ENCODE data around the gene TGM1. TPM values are rescaled to one million over a fixed set of nuclear protein-coding genes. Genes with fewer than 3 reads are reported as not detected.

Gene TGM1
- total RNA-seq, 1 donor from 2014 or later, result 5.9 TPM

DNA sequence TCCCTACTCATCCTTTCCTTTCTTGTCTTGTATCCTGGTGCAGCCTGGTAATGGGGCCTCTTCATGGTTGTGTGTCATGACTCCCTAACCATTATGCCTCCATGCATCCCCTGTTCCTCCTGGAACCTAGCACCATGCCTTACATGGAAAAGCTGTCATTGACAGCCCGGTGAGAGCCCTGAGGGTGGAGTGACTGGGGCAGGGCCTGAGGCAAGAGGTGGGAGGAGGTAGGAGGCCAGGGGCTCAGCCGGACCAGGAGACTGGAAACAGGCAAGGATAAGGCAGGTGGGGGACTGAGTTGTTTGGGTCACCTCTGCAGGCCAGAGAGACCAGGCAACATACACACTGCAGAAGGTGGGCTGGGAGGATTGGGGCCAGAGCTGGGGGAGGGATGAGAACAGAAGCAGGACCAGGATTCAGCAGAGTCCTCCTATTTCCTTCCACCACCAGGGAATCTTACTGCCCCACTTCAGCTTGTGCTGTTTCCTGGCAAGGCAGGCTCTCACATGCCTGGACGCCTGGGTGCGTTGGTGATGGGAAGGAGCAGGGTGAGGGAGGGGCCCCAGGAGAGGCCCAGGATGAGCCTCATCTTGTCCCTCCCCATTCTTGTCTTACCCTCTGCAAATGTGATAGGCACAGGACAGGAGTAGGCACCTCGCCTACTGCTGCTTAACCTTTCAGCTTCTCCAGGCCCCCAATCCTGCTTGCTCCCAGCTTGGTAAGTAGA lies 46.7 kb upstream of the TGM1 start, which contains the start of gene LTB4R2:
LTB4R2 (plus strand) TSS at position 603 of the 727 bp plus-strand sequence. CDS start 525 bp downstream, outside the sequence.
- H3K4me3 ChIP-seq, result peak within 1 kb of the TSS; percentile 73
- H3K4me1 ChIP-seq, result peaks cover 62% of the 10 kb centered on the region
- H3K27me3 ChIP-seq (ENCODE audit: low read depth), result no peaks in the 10 kb centered on the region
- peak within 1 kb of the TSS; percentile 92 for H3K27ac ChIP-seq
- TF ChIP-seq, protein P1, sequence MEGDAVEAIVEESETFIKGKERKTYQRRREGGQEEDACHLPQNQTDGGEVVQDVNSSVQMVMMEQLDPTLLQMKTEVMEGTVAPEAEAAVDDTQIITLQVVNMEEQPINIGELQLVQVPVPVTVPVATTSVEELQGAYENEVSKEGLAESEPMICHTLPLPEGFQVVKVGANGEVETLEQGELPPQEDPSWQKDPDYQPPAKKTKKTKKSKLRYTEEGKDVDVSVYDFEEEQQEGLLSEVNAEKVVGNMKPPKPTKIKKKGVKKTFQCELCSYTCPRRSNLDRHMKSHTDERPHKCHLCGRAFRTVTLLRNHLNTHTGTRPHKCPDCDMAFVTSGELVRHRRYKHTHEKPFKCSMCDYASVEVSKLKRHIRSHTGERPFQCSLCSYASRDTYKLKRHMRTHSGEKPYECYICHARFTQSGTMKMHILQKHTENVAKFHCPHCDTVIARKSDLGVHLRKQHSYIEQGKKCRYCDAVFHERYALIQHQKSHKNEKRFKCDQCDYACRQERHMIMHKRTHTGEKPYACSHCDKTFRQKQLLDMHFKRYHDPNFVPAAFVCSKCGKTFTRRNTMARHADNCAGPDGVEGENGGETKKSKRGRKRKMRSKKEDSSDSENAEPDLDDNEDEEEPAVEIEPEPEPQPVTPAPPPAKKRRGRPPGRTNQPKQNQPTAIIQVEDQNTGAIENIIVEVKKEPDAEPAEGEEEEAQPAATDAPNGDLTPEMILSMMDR (IDR thresholded peaks at IDR 0.05), result no peak
- peaks cover 30% of the 10 kb centered on the region for H3K36me3 ChIP-seq
- ATAC-seq (no peak), DNase-seq (peak; percentile 40)
- intact Hi-C loops (cut with DNase I), result no loop called here
- no peaks in the 10 kb centered on the region for H3K9me3 ChIP-seq

DNA sequence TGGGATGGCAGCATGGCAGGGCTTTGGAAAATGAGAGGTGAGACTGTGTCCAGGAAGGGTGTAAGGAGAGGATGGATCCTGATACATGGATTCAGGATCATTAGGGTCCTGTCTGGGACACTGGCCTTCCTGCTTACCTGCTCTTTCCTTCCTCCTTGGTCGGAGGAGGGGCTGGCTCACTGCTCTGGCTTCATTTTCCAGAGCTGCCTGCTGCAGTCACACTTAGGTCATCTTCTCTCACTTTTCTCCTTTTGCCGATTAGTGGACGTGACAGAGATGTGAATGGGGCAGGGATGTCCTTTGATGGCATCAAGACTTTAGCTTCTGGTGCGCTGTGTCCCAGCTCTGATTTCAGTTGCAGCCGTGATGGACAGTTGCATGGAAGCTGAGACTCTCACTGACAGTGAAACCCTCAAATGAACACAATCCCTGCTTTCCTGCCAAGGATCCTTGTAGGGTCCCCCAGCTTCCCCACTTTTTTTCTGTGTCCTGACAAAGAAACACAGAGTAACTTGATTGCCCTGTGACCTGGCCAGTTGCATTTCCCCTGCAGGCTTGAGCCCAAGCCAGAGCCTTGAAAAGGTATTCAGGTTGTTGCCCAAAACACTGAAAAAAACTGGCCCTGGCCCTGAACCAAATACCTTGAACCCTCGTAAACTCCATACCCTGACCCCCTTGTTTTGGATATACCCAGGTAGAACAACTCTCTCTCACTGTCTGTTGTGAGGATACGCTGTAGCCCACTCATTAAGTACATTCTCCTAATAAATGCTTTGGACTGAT lies 45.6 kb upstream of the TGM1 start:
- peak; percentile 3 for DNase-seq
- Histone ChIP-seq H3K27ac (no peak overlapping the region), H3K4me3 (no peak overlapping the region), H3K4me1 (peaks cover 51% of the 10 kb centered on the region), H3K27me3 (ENCODE audit: low read depth) (no peaks in the 10 kb centered on the region), H3K9me3 (no peaks in the 10 kb centered on the region), H3K36me3 (peaks cover 42% of the 10 kb centered on the region)
- TF ChIP-seq, protein P1 (IDR thresholded peaks at IDR 0.05), result no peak
- ATAC-seq, result no peak
- intact Hi-C loops (cut with DNase I), result no loop called here

DNA sequence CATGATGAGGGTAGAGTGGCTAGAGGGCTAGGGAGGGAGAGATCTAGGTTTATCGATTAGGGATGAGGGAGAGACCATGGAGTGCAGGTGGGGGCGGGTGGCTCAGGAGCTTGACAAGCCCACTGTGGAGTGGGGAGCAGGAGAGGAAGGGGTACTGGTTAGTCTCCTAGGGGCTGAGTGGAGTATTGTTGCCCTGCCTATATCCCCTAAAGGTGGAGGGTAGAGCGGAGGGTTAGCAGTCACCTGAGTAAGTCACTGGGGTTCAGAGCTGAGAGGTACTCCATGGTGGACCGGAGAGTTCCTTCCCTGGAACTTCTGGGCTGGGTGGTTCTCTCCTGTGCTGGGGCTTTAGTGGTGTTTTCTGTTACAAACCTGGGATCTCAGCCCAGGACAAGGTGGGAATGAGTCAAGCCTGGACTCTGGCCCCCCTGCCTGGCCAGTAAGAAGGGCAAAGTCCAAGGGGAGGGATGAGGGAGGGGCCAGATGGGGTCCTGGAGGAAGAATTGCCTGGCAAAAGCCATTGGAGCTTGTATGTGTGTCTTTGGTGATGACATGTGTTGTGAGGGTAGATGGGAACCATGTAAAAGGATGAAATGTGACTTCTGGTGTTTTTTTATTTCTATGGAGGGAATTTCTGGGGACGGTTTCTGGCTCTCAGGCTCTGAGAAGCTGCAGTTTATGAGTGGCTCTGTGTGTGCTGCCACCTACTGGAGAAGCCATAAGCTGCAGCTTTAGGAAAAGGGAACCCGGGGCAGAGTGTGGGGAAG lies 44.8 kb upstream of the TGM1 start, which contains the start of gene CIDEB:
CIDEB (minus strand) TSS at position 403 of the 767 bp plus-strand sequence; CDS start at position 284, 119 bp downstream.
- intact Hi-C loops (cut with DNase I), result no loop called here

DNA sequence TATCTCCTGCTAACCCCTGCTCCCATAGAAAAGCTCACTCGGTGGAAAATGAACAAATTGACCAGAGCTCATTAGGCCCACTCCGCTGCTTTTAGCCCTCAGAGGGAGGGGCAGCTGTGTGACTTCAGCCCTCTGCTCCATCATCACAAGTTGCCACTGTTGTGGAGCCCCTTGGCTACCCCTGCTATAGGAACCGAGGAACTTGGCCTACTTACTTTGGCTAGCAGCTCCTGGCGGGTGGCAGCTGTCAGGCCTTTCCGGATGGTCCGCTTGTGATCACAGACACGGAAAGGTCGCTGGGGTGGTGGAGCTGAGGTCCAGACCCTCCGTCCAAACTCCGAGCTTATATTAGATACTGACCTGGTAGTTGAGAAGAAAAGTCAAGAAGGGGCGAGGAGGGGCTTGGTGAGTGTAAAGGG lies 44.2 kb upstream of the TGM1 start:
- Histone ChIP-seq H3K27me3 (ENCODE audit: low read depth) (no peaks in the 10 kb centered on the region), H3K36me3 (peaks cover 55% of the 10 kb centered on the region), H3K4me1 (peaks cover 37% of the 10 kb centered on the region), H3K9me3 (no peaks in the 10 kb centered on the region), H3K4me3 (no peak overlapping the region), H3K27ac (no peak overlapping the region)
- no peak for DNase-seq
- intact Hi-C loops (cut with DNase I), result no loop called here
- TF ChIP-seq, protein P1 (IDR thresholded peaks at IDR 0.05), result no peak
- no peak for ATAC-seq

More for the DNA sequence above, 44.8 kb upstream of the TGM1 start, which contains the start of gene CIDEB:
- Histone ChIP-seq H3K9me3 (no peaks in the 10 kb centered on the region), H3K27ac (no peak within 1 kb of the TSS), H3K4me3 (no peak within 1 kb of the TSS), H3K4me1 (peaks cover 43% of the 10 kb centered on the region), H3K27me3 (ENCODE audit: low read depth) (no peaks in the 10 kb centered on the region), H3K36me3 (peaks cover 49% of the 10 kb centered on the region)
- DNase-seq (peak; percentile 65), ATAC-seq (peak; percentile 24 to 51)
- TF ChIP-seq, protein P1 (IDR thresholded peaks at IDR 0.05), result peak; percentile 93

DNA sequence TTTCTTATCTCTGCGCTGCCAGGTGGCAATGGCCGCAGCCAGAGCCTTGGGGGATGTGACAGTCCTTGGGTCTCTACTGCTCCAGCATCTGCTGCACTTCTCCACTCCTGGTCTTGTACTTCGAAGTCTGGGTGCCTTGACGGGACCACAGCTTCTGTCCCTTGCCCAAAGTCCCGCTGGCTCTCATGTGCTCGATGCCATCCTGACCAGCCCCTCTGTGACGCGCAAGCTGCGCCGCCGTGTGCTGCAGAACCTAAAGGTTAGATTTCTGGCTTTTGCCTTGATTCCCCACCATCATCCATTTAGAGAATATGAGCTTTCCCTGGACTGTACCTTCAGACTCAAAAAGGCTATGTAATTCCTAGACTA lies 41.0 kb upstream of the TGM1 start:
- TF ChIP-seq, protein P1 (IDR thresholded peaks at IDR 0.05), result no peak
- Histone ChIP-seq H3K9me3 (no peaks in the 10 kb centered on the region), H3K27ac (no peak overlapping the region), H3K4me1 (peaks cover 22% of the 10 kb centered on the region), H3K36me3 (peaks cover 66% of the 10 kb centered on the region), H3K27me3 (ENCODE audit: low read depth) (no peaks in the 10 kb centered on the region), H3K4me3 (no peak overlapping the region)
- ATAC-seq (no peak), DNase-seq (no peak)
- intact Hi-C loops (cut with DNase I), result no loop called here

Data from lower lobe of right lung (tissue), 2 donors.